LoVo (cell line): ENCODE results near the gene PLXNA2.

Experiments
- DNase-seq: peaks from one replicate; pipeline ENCODE4 v3.0.0-alpha.2; 2016; ENCODE audit warnings: low spot score

Gene PLXNA2

GRCh38 chr1:208118306-208118705 lies 125.9 kb downstream of the PLXNA2 start:
- DNase-seq: no peak

GRCh38 chr1:208117826-208118225 lies 126.4 kb downstream of the PLXNA2 start:
- no peak for DNase-seq

GRCh38 chr1:208117409-208117808 lies 126.8 kb downstream of the PLXNA2 start:
- no peak for DNase-seq

GRCh38 chr1:208115924-208116640 lies 128.1 kb downstream of the PLXNA2 start:
- no peak for DNase-seq

- no peak for DNase-seq
Measured at GRCh38 chr1:208113011-208113410, 131.2 kb downstream of the PLXNA2 start.

- DNase-seq: no peak
Measured at GRCh38 chr1:208112401-208112800, 131.8 kb downstream of the PLXNA2 start.

- DNase-seq: no peak
Measured at GRCh38 chr1:208111646-208112190, 132.5 kb downstream of the PLXNA2 start.

- no peak for DNase-seq
Measured at GRCh38 chr1:208110296-208110695, 133.9 kb downstream of the PLXNA2 start.

DNA sequence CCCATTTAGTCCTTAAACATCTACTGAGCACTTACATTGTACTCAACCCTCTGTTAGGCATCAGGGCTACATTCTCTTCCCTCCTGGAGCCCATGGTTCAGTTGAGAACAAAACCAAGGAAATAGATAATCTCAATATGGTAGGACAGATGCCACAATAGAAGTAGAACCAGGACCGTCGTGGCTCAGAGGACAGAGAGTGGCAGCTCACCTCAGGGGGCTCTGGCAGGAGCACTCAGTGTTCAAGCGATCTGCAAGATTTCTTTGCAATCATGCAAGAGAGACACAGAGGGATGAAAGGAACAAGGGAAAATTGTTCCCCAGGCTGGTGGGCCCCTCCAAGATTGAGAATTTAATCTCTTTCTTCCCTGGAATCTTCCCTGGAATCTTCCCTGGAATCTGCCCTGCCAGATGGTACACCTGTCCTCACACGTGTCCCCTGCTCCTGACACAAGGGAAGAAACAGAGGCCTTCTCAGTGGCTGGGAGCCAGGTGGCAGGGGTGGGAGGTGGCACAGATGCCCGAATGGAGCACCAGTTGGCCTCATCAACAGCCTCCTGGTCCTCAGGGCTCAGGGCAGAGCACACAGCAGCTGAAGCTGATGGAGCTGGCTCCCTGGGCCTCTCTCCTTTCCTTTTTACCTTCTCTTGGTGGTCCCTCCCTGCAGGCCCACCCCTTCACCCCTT lies 135.4 kb downstream of the PLXNA2 start:
- DNase-seq: no peak

DNA sequence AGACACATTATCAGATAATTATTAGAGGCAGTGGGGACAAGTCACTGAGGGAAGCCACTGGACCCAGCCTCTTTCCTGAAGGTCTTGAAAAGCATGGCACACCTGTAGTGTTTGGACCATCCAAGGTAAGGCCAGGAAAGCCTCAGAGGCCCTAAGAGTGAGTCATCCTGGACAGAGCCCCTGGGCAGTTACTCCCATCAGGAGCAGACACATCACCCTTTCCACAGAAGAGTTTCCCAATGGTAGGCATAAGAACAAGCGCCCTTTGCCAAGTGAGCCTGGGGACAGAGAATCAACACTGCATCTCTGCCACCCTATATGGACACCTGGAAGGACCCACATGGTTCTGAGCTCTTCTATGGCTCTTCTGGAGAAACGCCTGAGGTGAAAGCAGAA lies 136.0 kb downstream of the PLXNA2 start:
- DNase-seq: peak; percentile 29

- DNase-seq: peak; percentile 52
Measured at GRCh38 chr1:208107425-208108212, 136.6 kb downstream of the PLXNA2 start.

- no peak for DNase-seq
Measured at GRCh38 chr1:208106218-208106617, 138.0 kb downstream of the PLXNA2 start.

DNA sequence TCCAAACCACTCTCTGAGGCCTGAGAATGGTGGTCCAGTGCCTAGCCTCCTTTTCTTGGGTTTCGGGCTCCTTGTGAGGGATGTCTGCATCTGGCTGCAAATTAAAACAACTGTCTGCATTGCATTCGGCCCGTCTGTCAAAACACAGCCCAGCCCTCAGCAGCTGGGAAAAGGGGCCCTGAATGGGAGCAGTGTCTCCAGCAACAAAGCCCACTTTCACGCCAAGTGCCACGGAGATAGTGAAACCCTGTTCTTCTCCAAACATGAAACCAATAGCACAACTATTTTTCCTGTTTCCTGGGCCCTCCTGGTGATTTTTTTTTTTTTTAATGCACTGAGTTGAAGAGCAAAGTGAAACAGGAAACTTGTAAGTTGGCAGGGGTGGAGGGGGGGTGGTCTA lies 138.4 kb downstream of the PLXNA2 start:
- DNase-seq: no peak

DNA sequence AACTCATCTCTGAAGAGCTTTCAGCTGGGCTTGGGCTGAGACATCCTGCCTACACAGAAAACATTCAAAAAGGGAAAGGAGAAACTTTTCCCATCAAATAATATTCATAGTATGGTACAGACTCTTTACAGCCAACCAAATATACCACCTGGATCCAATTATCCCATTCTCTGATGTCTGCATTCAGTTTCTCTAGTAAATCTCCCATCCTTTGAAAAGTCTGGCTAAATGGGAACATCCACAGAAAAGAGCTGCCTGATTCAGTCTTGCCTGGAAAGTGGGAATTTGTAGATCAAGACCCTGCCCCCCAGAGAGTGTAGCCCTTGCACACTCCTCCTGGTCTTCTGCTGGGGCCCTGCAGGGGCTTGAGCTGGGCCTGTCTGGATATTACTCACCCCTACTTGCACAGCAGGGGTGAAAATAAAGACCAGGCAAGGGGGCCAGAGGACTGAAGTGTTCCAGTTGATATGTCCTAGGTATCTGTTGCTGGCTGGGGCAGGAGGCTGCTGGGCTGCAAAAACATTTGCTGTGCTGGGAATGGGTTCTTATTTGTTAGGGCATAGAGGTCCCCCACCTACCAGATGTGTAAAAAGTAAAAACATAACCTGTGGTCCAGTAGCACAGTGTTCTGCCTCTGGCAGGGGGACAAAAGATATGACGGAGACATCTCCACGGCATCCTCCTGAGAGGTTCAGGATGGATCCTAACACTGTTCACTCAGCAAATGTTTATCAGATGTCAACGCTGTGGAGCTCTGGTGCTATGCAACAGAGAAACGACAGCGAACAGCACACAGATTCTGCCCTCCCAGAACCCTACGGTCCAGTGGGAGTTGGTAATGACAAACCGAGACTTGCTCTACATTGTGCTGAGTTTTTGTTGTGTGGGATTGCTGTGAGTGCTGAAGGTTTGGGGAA lies 140.3 kb downstream of the PLXNA2 start:
- no peak for DNase-seq

- no peak for DNase-seq
Measured at GRCh38 chr1:208101661-208102431, 142.3 kb downstream of the PLXNA2 start.

DNA sequence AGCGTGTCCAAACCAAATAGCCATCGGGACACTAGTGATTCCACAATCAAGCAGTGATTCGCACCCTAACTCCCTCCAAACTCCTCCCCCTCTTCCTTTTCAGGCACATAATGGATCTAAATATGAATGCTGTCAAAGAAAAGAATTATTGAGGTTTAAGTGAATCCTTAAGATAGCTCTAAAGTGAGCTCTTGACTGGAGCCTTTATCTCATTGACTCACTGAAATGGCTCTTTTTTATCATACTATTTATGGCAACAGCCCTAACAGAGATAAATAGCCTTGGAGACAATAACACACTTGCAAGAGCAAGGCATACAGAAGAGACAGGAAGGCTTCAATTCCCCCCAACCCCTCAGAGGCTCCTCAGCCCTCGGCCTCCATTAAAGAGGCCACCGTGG lies 143.3 kb downstream of the PLXNA2 start:
- no peak for DNase-seq

GRCh38 chr1:208100106-208100505 lies 144.1 kb downstream of the PLXNA2 start:
- DNase-seq: no peak

DNA sequence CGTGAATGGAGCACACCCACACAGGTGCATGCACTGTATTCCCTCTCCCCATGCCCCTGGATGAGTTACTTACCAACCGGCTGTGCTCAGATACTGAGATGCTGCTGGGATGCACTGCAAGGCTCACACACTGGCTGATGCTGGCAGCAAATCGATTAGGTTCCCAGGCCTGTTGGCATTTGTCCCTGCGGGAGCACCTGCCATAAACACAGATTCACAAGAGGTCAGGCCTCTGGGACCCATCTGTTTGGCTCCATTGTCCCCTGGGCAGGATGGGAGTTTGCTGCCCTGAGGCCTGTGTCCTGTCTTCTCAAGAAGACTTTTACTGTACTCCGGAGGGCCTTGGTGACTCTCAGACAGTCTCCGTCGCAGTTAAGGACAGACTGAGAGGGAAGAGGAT lies 145.4 kb downstream of the PLXNA2 start:
- DNase-seq: no peak

- no peak for DNase-seq
Measured at GRCh38 chr1:208093754-208094719, 150.1 kb downstream of the PLXNA2 start.

GRCh38 chr1:208093046-208093445 lies 151.1 kb downstream of the PLXNA2 start:
- DNase-seq: no peak
